ENCODE results near the gene CLDN6. TPM values are rescaled to one million over a fixed set of nuclear protein-coding genes. Genes with fewer than 3 reads are reported as not detected.
A peak's percentile ranks its signal among the peaks of the same experiment; 100 is the strongest.

The CLDN6 gene
- total RNA-seq, 1 experiment from 2014 or later, result not detected

GRCh38 chr16:3035289-3035971, 17.4 kb upstream of the CLDN6 start:
- peak overlapping the region; percentile 75; the same call in 1 of the 2 replicates for H3K4me3 ChIP-seq (ENCODE audit: low read length)
- H3K36me3 ChIP-seq (ENCODE audit: low read depth, low read length), result no peaks in the 10 kb centered on the region
- peaks cover 16% of the 10 kb centered on the region for H3K4me1 ChIP-seq (ENCODE audit: insufficient read depth, low read length)
- no peaks in the 10 kb centered on the region for H3K27me3 ChIP-seq (ENCODE audit: low read length)
- TF ChIP-seq CTCF (conservative IDR thresholded peaks at IDR 0.05; ENCODE audit: low read depth, low read length) (no peak), EZH2 (IDR thresholded peaks at IDR 0.05; ENCODE audit: low read length, unreplicated experiment) (no peak), EZH2phosphoT487 (IDR thresholded peaks at IDR 0.05; ENCODE audit: borderline replicate concordance, low read length) (no peak)
- H3K9ac ChIP-seq (ENCODE audit: low read length), result no peak overlapping the region
- H2AFZ ChIP-seq (ENCODE audit: low read length), result no peak overlapping the region
- POLR2A ChIA-PET (ENCODE audit: unreplicated experiment), result no interaction called here
- no peaks in the 10 kb centered on the region for H4K20me1 ChIP-seq (ENCODE audit: low read length)
- no TSS peak for BruUV-seq (replicated peaks)
- peak overlapping the region; percentile 91 for H3K4me2 ChIP-seq (ENCODE audit: low read length)
- H3K79me2 ChIP-seq (ENCODE audit: low read length), result no peaks in the 10 kb centered on the region
- ATAC-seq (no peak), DNase-seq (no peak)
- no peak overlapping the region for H3K27ac ChIP-seq (ENCODE audit: low read length)
- no peaks in the 10 kb centered on the region for H3K9me3 ChIP-seq (ENCODE audit: low read length)
- intact Hi-C loops (cut with micrococcal nuclease), result no loop called here
- no peaks in the 10 kb centered on the region for H3F3A ChIP-seq (ENCODE audit: low read length, unreplicated experiment)
- CTCF ChIA-PET, result no interaction called here
- no peaks in the 10 kb centered on the region for H3K9me2 ChIP-seq (replicated peaks; ENCODE audit: low read length)

GRCh38 chr16:3032624-3033023, 14.6 kb upstream of the CLDN6 start:
- Histone ChIP-seq H3K4me3 (ENCODE audit: low read length) (no peak overlapping the region), H3K9me2 (replicated peaks; ENCODE audit: low read length) (no peaks in the 10 kb centered on the region), H3K79me2 (ENCODE audit: low read length) (no peaks in the 10 kb centered on the region), H3K9me3 (ENCODE audit: low read length) (no peaks in the 10 kb centered on the region), H4K20me1 (ENCODE audit: low read length) (no peaks in the 10 kb centered on the region), H3K4me2 (ENCODE audit: low read length) (no peak overlapping the region), H3F3A (ENCODE audit: low read length, unreplicated experiment) (no peaks in the 10 kb centered on the region), H3K9ac (ENCODE audit: low read length) (no peak overlapping the region), H3K27ac (ENCODE audit: low read length) (no peak overlapping the region), H2AFZ (ENCODE audit: low read length) (no peak overlapping the region), H3K36me3 (ENCODE audit: low read depth, low read length) (no peaks in the 10 kb centered on the region), H3K4me1 (ENCODE audit: insufficient read depth, low read length) (peaks cover 20% of the 10 kb centered on the region), H3K27me3 (ENCODE audit: low read length) (no peaks in the 10 kb centered on the region)
- POLR2A ChIA-PET (ENCODE audit: unreplicated experiment), result no interaction called here
- no TSS peak for BruUV-seq (replicated peaks)
- intact Hi-C loops (cut with micrococcal nuclease), result no loop called here
- no peak for ATAC-seq
- CTCF ChIA-PET, result no interaction called here
- no peak for DNase-seq
- TF ChIP-seq CTCF (conservative IDR thresholded peaks at IDR 0.05; ENCODE audit: low read depth, low read length) (no peak), EZH2 (IDR thresholded peaks at IDR 0.05; ENCODE audit: low read length, unreplicated experiment) (no peak), EZH2phosphoT487 (IDR thresholded peaks at IDR 0.05; ENCODE audit: borderline replicate concordance, low read length) (no peak)

Data from PC-3 (cell line).